ENCODE results near the gene SAGE1. TPM values are rescaled to one million over a fixed set of nuclear protein-coding genes. Genes with fewer than 3 reads are reported as not detected.

SAGE1 gene
- not detected in 2 replicates for polyA plus RNA-seq

GRCh38 chrX:135893294-135893817 lies at the start of gene SAGE1, which contains the start of gene CT45A10:
Gene SAGE1 (plus strand): TSS chrX:135893716. CDS start chrX:135896243, 2,527 bp downstream.
Gene CT45A10 (minus strand): TSS chrX:135893444. CDS start chrX:135885344, 8,100 bp downstream.

GRCh38 chrX:135854438-135854837 lies 39.1 kb upstream of the SAGE1 start, which contains the start of gene CT45A8:
Gene CT45A8 (minus strand): TSS chrX:135854538. CDS start chrX:135850783, 3,755 bp downstream.

GRCh38 chrX:135871712-135872111 lies 21.8 kb upstream of the SAGE1 start, which contains the start of gene CT45A9:
Gene CT45A9 (minus strand): TSS chrX:135871812. CDS start chrX:135868061, 3,751 bp downstream.

Other genes with a start within 250 kb of the SAGE1 start
- gene CT45A1, start 180.1 kb upstream of the SAGE1 start, polyA plus RNA-seq: not detected in 2 replicates
- gene CT45A3, start 125.5 kb upstream of the SAGE1 start, polyA plus RNA-seq: not detected in 2 replicates
- 0.94 TPM in 1 of 2 replicates, not detected in the other for gene CT45A5, start 108.2 kb upstream of the SAGE1 start, polyA plus RNA-seq
- gene CT45A6, start 90.9 kb upstream of the SAGE1 start, polyA plus RNA-seq: not detected in 2 replicates
- not detected in 2 replicates for gene CT45A2, start 73.7 kb upstream of the SAGE1 start, polyA plus RNA-seq
- not detected in 2 replicates for gene CT45A7, start 56.4 kb upstream of the SAGE1 start, polyA plus RNA-seq
- not detected in 2 replicates for gene CT45A8, start 39.2 kb upstream of the SAGE1 start, polyA plus RNA-seq
- gene CT45A9, start 21.9 kb upstream of the SAGE1 start, polyA plus RNA-seq: not detected in 2 replicates
- gene CT45A10, start 272 bp upstream of the SAGE1 start, polyA plus RNA-seq: not detected in 2 replicates
- gene MMGT1, start 80.3 kb downstream of the SAGE1 start, polyA plus RNA-seq: 41.5 and 59.8 TPM in 2 replicates
- gene SLC9A6, start 91.7 kb downstream of the SAGE1 start, polyA plus RNA-seq: 45.9 and 51.0 TPM in 2 replicates